SU-DHL-6 (cell line): ENCODE measurements around the gene OR6T1.

Source experiments
- EZH2phosphoT487 ChIP-seq: fragments of 200-600 bp; sonication (generic), shearing (Covaris generic); conservative IDR thresholded peaks from 2 replicates; pipeline ENCODE4 v1.6.1; 2018; ENCODE audit warnings: mild to moderate bottlenecking, antibody characterized with exemption, low read length, moderate library complexity, mixed read lengths
- TF ChIP-seq, protein P1 (sequence below): fragments of 200-600 bp; sonication (generic); IDR thresholded peaks from one replicate; pipeline ENCODE4 v1.5.1; 2017; ENCODE audit warnings: antibody characterized with exemption, mild to moderate bottlenecking, low read length, moderate library complexity; ENCODE audit not compliant: insufficient read depth, poor library complexity, severe bottlenecking

DNA sequence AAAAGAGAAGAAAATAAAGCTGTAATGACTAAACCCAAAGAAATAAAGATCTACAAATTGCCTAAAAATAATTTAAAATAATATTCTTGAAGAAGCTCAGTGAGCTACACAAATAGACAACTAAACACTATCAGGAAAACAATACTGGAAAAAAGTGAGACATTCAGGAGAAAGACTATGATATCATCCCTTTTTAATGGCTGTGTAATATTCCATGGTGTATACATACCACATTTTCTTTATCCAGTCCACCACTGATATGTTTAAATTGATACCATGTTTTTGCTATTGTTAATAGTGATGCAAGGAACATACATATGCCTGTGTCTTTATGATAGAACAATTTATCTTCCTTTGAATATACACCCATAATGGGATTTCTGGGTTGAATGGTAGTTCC lies 13.1 kb upstream of the OR6T1 start:
- TF ChIP-seq, protein P1, sequence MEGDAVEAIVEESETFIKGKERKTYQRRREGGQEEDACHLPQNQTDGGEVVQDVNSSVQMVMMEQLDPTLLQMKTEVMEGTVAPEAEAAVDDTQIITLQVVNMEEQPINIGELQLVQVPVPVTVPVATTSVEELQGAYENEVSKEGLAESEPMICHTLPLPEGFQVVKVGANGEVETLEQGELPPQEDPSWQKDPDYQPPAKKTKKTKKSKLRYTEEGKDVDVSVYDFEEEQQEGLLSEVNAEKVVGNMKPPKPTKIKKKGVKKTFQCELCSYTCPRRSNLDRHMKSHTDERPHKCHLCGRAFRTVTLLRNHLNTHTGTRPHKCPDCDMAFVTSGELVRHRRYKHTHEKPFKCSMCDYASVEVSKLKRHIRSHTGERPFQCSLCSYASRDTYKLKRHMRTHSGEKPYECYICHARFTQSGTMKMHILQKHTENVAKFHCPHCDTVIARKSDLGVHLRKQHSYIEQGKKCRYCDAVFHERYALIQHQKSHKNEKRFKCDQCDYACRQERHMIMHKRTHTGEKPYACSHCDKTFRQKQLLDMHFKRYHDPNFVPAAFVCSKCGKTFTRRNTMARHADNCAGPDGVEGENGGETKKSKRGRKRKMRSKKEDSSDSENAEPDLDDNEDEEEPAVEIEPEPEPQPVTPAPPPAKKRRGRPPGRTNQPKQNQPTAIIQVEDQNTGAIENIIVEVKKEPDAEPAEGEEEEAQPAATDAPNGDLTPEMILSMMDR, result no peak
- TF ChIP-seq EZH2phosphoT487, result no peak
